Fibroblast of skin of scalp (primary cell): ENCODE measurements around the gene PPIP5K1. TPM values are rescaled to one million over a fixed set of nuclear protein-coding genes. Genes with fewer than 3 reads are reported as not detected.
A peak's percentile ranks its signal among the peaks of the same experiment; 100 is the strongest.
"Not testable (repeated sequence)": the region's sequence is repeated elsewhere in the genome, so short reads cannot be mapped to it uniquely, and the experiment has no call there.

Experiments
- DNase-seq: peaks from one replicate; pipeline ENCODE4 v3.0.0-alpha.2; 2013
- polyA plus RNA-seq, 2 experiments: library from polyadenylated mRNA; unstranded; fragments of 120-200 nt; gene quantifications; one replicate each; pipeline ENCODE4 v1.2.1, GENCODE V29; 2013; ENCODE audit not compliant: insufficient read length in 2 of 2

PPIP5K1 gene
- polyA plus RNA-seq (2013, experiment 1 of 2; ENCODE audit: insufficient read length) = 7.7 TPM
- polyA plus RNA-seq (2013, experiment 2 of 2; ENCODE audit: insufficient read length) = 8.1 TPM

DNA sequence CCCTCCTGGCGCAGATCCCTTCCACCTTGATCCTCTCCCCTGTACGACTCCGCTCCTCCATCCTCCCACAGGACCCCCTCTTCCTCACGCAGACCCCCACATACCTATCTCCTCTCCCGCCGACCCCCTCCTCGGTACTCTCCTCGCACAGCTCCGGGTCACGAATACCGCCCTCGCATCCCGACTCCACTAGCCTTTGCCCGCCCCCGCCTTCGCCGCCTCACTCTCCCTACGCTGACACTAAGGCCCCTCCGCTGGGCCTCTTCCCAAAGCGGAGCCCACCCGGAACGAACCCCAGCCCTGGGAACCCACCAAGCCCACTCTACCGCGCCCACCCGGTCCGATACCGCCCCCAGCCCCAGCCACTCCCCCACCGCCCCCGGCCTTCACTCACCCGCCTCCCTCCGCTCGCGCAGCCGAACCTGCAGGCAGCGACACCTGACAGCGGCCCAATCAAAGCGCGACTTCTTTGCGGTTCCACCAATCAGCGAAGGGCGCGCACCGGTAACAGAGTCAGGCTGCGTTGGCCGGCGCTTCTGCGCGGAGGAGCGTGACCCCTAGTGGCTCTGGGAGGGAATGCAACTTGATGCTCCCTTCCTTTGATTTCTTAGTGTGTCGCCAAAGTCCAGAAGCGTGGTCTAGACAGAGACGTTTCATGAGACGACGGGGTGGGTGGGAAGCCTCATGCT lies at the start of gene PPIP5K1:
TSS of gene PPIP5K1 (minus strand) at position 431 of the 689 bp plus-strand sequence. CDS start 5,704 bp downstream, outside the sequence.
- DNase-seq = not testable (repeated sequence)

DNA sequence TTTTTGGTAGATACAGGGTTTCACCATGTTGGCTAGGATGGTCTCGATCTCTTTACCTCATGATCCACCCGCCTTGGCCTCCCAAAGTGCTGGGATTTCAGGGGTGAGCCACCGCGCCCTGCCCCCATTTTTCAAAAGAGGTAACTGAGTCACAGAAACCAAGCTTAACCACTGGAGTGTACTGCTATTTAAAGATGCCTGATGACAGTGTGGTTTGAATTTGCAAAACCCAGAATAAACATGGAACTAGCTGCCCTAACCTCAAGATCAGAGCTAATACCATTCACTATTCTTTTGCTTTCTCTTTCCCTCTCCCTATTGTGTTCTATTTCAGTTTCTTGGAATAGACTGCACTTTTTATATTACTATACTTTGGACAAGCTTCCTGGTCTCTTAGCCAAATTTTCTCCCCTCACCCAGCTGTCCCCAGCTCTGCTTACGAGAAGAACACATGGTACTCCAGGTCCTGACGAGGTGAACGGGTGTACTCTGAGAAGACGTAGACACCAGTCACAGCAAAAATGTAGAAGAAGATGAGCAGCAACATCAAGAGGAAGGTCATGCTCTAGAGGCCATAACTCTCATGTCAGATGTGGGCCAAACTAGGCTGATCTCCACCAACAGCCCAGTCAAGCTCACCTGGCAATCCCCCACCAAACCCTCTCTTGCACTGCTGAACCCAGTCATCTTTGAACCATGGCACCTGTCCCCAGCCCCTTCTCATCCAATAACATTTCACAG lies 48.6 kb upstream of the PPIP5K1 start:
- DNase-seq = not testable (repeated sequence)

- DNase-seq = not testable (repeated sequence)
Measured at GRCh38 chr15:43626937-43627336, 36.9 kb upstream of the PPIP5K1 start.

- peak; percentile 67 for DNase-seq
Measured at GRCh38 chr15:43625106-43625505, 35.1 kb upstream of the PPIP5K1 start.

- not testable (repeated sequence) for DNase-seq
Measured at GRCh38 chr15:43622068-43622799, 32.2 kb upstream of the PPIP5K1 start.

DNA sequence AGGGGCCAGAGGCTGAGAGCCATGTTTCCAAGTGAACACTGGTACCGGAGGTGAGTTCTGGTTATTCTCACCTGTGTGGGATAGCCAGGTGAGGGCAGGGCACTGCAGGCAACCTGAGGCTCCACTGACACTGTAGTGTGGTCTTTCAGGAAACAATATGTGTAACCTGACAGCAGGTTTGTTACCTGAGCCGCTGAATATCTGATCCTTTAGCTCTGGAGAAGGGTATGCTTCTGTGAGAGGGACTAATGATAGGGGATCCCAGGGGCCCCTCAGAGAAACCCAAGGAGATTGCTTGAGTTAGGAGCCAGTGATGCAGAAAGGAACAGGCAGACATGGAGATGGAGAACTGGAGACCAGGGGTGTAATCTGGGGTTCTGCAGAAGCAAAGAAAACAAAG lies 28.7 kb upstream of the PPIP5K1 start, which contains the start of gene STRC:
TSS of gene STRC (minus strand) at position 101 of the 400 bp plus-strand sequence. CDS start at position 23, 78 bp downstream.
- DNase-seq = not testable (repeated sequence)

DNA sequence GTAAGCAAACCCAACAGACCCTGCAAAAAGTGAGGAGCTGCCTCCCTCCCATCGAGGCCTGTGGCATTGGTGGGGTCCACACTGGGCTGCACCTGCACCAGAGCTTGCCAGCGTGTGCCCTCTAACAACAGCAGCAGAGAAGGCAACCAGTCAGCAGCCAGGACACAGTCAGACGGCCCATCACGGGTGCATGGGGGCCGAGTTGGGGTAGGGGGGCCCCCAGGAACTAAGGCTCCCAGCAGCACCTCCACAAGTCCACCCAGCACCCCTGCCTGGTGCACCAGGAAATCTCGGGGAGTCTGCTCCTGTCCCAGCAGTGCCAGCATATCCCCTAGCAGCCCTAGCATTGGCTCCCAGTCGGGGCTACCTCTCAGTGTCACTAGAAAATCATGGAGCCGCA lies 27.7 kb upstream of the PPIP5K1 start:
- DNase-seq = not testable (repeated sequence)

GRCh38 chr15:43602233-43602632 lies 12.2 kb upstream of the PPIP5K1 start:
- DNase-seq = not testable (repeated sequence)

DNA sequence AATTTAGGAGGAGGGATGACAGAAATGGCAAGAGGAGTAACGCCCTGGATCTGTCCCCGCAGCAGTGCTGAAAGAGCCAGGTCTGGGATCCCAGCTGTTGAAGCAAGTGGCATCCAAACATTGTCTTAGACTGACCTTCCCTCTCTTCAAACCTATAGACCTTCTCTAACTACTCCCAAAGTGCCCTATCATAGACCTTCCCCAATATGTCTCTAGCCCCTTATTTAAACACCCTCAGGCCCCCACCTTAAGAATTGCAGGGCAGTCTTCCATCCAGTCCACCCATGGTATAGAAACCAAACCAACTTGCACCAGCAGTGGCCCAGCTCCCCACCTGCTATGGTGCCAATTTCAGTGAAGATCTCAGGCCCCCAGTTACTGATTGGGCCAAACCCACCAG lies 10.2 kb upstream of the PPIP5K1 start:
- not testable (repeated sequence) for DNase-seq

DNA sequence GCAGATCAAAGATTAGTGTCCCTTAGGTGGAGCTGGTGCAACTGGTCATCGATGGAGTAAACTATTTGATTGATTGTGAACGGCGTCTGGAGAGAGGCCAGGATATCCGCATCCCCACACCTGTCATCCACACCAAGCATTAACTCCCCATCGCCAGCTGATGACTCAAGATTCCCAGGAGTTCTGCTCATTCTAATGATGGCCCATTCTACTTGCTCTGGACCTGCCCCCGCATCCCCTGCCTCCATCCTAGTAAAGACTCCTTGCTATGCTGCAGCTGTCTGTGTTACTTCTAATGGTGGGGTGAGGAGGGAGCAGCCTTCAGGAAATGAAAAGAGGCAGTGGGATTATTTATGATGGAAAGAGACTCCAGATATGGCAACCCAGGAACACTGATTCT lies 9.1 kb upstream of the PPIP5K1 start:
- not testable (repeated sequence) for DNase-seq

- not testable (repeated sequence) for DNase-seq
Measured at GRCh38 chr15:43593328-43594190, 3.6 kb upstream of the PPIP5K1 start, which contains the start of gene CKMT1B. Gene CKMT1B (plus strand): TSS chr15:43594027. CDS start chr15:43594219, 192 bp downstream.

- not testable (repeated sequence) for DNase-seq
Measured at GRCh38 chr15:43592841-43593240, 2.8 kb upstream of the PPIP5K1 start.

DNA sequence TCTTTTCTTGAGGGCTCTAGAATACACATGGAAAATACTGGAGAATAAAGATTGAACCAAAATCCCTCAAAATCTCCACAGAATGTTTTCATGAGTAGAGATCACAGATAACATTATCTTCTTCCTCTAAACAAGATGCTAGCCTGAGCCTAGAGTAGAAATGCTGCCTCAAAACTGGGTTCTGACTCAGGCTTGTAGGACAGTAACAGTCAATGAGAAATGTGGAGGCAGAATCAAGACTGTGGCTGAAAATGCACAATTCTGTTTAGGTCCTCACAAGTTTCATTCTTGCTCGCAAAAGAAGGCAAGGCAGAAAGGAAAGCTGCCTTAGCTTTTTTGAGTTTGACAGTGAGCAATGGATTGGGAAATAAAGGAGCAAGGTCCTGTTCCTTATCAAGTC lies 15.4 kb downstream of the PPIP5K1 start:
- DNase-seq = not testable (repeated sequence)

DNA sequence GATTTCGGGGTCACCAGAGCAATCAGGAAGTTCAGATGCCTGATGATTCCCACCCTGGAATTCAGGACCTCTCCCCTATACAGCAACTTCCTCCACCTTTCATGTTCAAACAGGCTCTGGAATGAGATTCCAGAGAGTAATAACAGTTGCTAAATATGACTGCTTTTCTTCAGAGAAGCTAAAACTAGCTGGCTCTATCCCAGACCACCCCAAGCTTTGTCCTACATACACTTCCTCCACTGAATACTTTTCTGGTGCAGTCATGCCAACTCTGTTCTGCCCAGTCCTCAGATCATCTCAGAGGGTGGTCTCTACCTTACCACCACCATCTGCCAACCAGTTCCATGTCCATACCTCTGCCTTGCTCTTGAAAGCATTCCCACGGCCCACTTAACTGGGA lies 23.4 kb downstream of the PPIP5K1 start:
- DNase-seq = not testable (repeated sequence)

DNA sequence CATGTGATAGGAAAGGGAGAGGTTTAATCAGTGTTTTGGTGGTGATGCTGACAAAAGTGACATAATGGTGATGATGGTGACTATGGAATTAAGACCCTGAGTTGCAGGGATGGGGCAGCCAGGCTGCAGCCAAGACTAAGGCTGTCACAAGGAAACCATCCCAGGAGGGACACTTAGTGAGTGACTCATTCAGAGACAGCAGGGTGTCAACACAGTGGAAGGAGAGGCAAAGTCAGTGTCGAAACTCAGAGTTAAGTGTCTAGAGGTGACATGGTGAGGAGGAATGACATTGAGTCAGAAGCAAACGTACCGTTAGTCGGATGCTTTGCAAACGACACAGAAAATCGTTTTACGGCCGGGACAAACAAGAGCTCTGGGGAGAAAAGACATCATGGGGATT lies 26.2 kb downstream of the PPIP5K1 start:
- DNase-seq = not testable (repeated sequence)

- not testable (repeated sequence) for DNase-seq
Measured at GRCh38 chr15:43562753-43563152, 27.3 kb downstream of the PPIP5K1 start.

DNA sequence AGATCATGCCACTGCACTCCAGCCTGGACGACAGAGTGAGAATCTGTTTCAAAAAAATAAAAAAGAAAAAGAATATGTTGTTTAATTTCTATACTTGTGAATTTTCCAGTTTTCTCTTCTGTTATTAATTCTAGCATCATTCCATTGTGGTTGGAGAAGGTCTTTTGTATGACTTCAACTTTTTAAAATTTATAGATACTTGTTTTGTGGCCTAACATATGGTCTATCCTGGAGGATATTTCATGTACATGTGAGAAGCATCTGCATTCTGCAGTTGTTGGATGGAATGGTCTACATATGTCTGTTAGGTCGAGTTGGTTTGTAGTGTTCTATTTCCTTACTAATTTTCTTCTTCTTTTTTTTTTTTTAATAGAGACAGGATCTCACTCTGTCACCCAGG lies 37.0 kb downstream of the PPIP5K1 start:
- DNase-seq = peak; percentile 24

DNA sequence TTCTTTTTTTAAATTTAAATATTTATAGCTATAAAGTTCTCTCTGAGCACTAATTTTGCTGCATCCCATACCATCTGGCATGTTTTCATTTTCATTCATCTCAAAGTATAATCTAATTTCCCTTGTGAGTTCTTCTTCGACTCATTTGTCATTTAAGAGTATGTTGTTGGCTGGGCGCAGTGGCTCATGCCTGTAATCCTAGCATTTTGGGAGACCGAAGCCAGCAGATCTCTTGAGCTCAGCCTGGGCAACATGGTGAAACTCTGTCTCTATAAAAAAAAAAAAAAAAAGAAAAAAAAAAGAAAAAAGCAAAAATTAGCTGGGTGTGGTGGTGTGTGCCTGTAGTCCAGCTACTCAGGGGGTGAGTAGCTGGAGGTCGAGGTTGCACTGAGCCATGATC lies 37.8 kb downstream of the PPIP5K1 start:
- DNase-seq = no peak

DNA sequence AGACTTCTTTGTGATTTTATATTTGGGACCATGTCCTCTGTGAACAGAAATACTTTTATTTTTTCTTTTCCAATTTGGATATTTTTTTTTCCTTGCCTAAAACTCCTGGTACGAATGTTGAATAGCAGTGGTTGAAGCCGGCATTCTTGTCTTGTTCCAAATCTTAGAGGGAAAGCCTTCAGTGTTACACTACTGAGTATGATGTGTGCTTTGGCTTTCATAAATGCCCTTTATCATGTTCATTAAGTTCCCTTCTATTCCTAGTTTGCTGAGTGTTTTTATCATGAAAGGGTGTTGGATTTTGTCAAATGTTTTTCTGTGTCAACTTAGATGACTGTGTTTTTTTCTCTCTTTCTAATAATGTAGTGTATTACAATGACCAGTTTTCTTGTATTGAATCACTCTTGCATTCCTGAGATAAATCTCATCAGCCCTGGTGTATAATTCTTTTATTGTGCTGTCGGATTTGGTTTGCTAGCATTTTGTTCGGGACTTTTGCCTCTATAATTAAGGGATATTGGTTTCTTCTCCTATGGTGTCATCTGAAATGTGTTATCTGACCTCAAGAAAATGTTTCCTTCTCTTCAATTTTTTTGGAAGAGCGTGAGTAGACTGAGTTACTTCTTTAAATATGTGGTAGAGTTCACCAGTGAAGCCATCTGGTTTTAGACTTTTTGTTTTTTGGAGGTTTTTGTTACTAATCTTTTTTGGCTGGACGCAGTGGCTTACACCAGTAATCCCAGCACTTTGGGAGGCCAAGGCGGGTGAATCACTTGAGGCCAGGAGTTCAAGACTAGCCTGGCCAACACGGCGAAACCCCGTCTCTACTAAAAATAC lies 39.3 kb downstream of the PPIP5K1 start:
- DNase-seq = peak; percentile 76

GRCh38 chr15:43547539-43547938 lies 42.5 kb downstream of the PPIP5K1 start:
- DNase-seq = no peak

DNA sequence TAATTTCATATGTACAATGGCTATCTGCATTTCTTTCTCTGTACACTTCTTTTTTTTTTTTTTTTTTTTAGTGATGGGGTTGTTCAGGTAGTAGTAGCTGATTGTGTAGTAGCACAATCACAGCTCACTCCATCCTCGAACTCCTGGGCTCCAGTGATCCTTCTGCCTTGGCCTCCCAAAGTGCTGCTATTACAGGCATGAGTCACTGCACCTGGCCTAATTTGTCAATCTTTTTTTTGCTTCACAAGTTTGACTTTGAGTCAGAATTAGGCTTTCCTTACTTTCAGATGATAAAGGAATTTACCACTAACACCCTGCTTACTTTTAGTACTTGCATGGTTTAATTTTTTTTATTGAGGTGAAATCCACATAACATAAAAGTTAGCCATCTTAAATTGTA lies 44.6 kb downstream of the PPIP5K1 start:
- DNase-seq = no peak
